ENCODE measurements around the gene THAP10.

DNA sequence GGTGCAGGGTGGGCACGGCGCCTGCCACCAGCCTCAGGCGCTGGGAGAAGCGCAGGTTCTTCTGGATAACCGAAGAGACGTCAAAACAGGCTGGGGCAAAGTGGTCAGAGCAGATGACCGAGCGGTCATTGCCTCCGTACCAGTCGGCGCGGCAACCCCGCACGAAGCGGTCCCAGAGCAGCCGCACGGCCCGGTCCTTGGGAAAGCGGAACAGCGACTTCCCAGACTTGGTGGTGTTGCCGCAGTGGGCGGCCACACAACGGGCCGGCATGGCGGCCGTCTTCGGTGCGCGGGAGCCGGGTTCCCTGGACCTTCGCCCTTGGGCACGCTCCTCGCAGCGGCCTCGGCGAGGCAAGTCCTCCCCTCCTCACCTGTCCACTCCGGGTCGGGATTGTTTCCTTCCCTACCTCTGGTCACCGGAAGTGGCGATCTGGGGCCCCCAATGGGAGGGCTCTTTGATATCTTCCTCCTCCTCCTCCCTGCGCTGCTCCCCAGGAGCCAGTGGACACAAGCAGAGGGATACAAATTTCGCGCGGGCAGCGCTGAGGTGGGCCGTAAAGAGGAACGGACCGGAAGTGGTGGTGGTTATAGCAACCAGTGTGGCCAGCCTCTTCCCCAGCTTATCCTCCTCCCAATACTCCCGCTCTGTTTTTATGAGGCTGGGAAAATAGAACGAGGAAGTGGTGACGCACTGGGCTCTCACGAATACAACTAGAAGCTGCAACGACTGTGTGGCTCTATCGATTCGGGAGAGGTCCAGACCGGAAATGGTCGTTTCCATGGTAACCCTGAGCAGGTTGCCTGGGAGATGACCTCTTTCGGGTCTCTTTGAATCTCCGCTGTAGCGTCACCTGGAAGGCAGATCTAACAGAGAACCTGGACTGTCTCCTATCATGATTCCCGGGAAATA lies at the start of gene THAP10, which contains the start of gene LRRC49:
- TF ChIP-seq CTCF (IDR thresholded peaks at IDR 0.05), result no peak
- TF ChIP-seq RXRA (IDR thresholded peaks at IDR 0.05; ENCODE audit: borderline replicate concordance, low read depth), result no peak
- TF ChIP-seq REST (IDR thresholded peaks at IDR 0.05; ENCODE audit: low read depth, low read length), result 0 out of 2 replicates have a peak, but pooled peaks have one; percentile 12
- TF ChIP-seq FOSL2 (IDR thresholded peaks at IDR 0.05; ENCODE audit: borderline replicate concordance, low read depth), result no peak; the same call in 1 of the 2 replicates
- TF ChIP-seq EZH2phosphoT487 (IDR thresholded peaks at IDR 0.05; ENCODE audit: borderline replicate concordance, low read depth), result no peak
- TF ChIP-seq TEAD4 (IDR thresholded peaks at IDR 0.05; ENCODE audit: borderline replicate concordance, insufficient read depth), result no peak
- TF ChIP-seq JUND (IDR thresholded peaks at IDR 0.05), result no peak
- no peak for TF ChIP-seq PBX3 (IDR thresholded peaks at IDR 0.05)
- peak; percentile 11; the same call in 1 of the 2 replicates for TF ChIP-seq POLR2AphosphoS5 (IDR thresholded peaks at IDR 0.05; ENCODE audit: low read depth, low read length)
- TF ChIP-seq SMC3 (IDR thresholded peaks at IDR 0.05; ENCODE audit: low read depth, low read length), result no peak
- peak; percentile 94 for TF ChIP-seq MXI1 (IDR thresholded peaks at IDR 0.05; ENCODE audit: low read depth, low read length)
- peak; percentile 54 for TF ChIP-seq YY1 (IDR thresholded peaks at IDR 0.05; ENCODE audit: low read depth)
